Cardiac muscle cell (in vitro differentiated cells and primary cell): Measurements from ENCODE around the gene RHEX. TPM values are rescaled to one million over a fixed set of nuclear protein-coding genes. Genes with fewer than 3 reads are reported as not detected.

Source experiments
- DNase-seq, 2 donors: peaks; one replicate each; pipeline versions ENCODE4 v3.0.0 to v3.0.0-alpha.2; 2010 to 2017; ENCODE audit warnings: low read depth in 1 of 2, low spot score in 1 of 2
- H3K27ac ChIP-seq: fragments of 200-600 bp; sonication (generic); 2 replicates; pipeline ENCODE4 v1.5.1; 2016
- H3K27me3 ChIP-seq: fragments of 200-600 bp; sonication (generic); 2 replicates; pipeline ENCODE4 v1.6.0; 2016; ENCODE audit warnings: control low read depth
- H3K36me3 ChIP-seq: fragments of 200-600 bp; sonication (generic); 2 replicates; pipeline ENCODE4 v1.5.1; 2016; ENCODE audit warnings: control low read depth
- H3K4me1 ChIP-seq: fragments of 200-600 bp; sonication (generic); 2 replicates; pipeline ENCODE4 v1.8.1; 2017; ENCODE audit warnings: low read depth, mild to moderate bottlenecking, mixed run types
- H3K4me3 ChIP-seq: fragments of 200-600 bp; sonication (generic); 2 replicates; pipeline ENCODE4 v1.5.1; 2016; ENCODE audit warnings: mild to moderate bottlenecking
- H3K9me3 ChIP-seq: fragments of 200-600 bp; sonication (generic); 2 replicates; pipeline ENCODE4 v1.5.1; 2017; ENCODE audit warnings: low read depth, mild to moderate bottlenecking, control low read depth
- CTCF ChIP-seq: IDR thresholded peaks from 2 replicates; pipeline ENCODE4 v1.5.1; 2012; ENCODE audit warnings: low read depth, mild to moderate bottlenecking, low read length
- polyA plus RNA-seq: library from polyadenylated mRNA; unstranded; fragments of >200 nt; fragmentation: Nextera tagmentation; extraction: Ambion mirVana; gene quantifications from 2 replicates; pipeline ENCODE4 v1.2.1, GENCODE V29; 2016
- total RNA-seq: library from RNA; depleted of rRNA; stranded (reverse); fragments of >200 nt; gene quantifications from 2 replicates; pipeline ENCODE4 v1.2.3, GENCODE V29; 2016

RHEX gene
- total and polyA plus RNA-seq, 2 experiments from 2014 or later = 7.3 to 16.2 TPM

- H3K9me3 ChIP-seq = no peaks in the 10 kb centered on the region
- TF ChIP-seq CTCF = no peak
- H3K4me1 ChIP-seq = peaks cover 12% of the 10 kb centered on the region
- H3K4me3 ChIP-seq = no peak overlapping the region
- no peaks in the 10 kb centered on the region for H3K27me3 ChIP-seq
- H3K36me3 ChIP-seq = no peaks in the 10 kb centered on the region
- peak overlapping the region; percentile 84 for H3K27ac ChIP-seq
- DNase-seq = no peak
Observed at GRCh38 chr1:206083750-206084149, 30.8 kb downstream of the RHEX start.

- Histone ChIP-seq H3K27ac (no peak overlapping the region), H3K4me3 (no peak overlapping the region), H3K27me3 (no peaks in the 10 kb centered on the region), H3K36me3 (no peaks in the 10 kb centered on the region), H3K4me1 (peaks cover 12% of the 10 kb centered on the region), H3K9me3 (no peaks in the 10 kb centered on the region)
- DNase-seq = no peak
- TF ChIP-seq CTCF = no peak
Observed at GRCh38 chr1:206087091-206087490, 34.1 kb downstream of the RHEX start.

GRCh38 chr1:206089341-206089740 lies 36.4 kb downstream of the RHEX start:
- no peak for DNase-seq
- Histone ChIP-seq H3K9me3 (no peaks in the 10 kb centered on the region), H3K27ac (no peak overlapping the region), H3K4me1 (peaks cover 8% of the 10 kb centered on the region), H3K27me3 (no peaks in the 10 kb centered on the region), H3K36me3 (no peaks in the 10 kb centered on the region), H3K4me3 (no peak overlapping the region)
- no peak for TF ChIP-seq CTCF

- Histone ChIP-seq H3K36me3 (no peaks in the 10 kb centered on the region), H3K27me3 (no peaks in the 10 kb centered on the region), H3K4me1 (peaks cover 26% of the 10 kb centered on the region), H3K27ac (peak overlapping the region; percentile 49), H3K4me3 (no peak overlapping the region), H3K9me3 (no peaks in the 10 kb centered on the region)
- DNase-seq = no peak
- no peak for TF ChIP-seq CTCF
Observed at GRCh38 chr1:206094024-206094423, 41.1 kb downstream of the RHEX start.

- Histone ChIP-seq H3K4me1 (peaks cover 59% of the 10 kb centered on the region), H3K27ac (no peak overlapping the region), H3K9me3 (no peaks in the 10 kb centered on the region), H3K27me3 (no peaks in the 10 kb centered on the region), H3K36me3 (no peaks in the 10 kb centered on the region), H3K4me3 (no peak overlapping the region)
- DNase-seq = no peak
- TF ChIP-seq CTCF = no peak
Observed at GRCh38 chr1:206097381-206097780, 44.4 kb downstream of the RHEX start.
